B cell (primary cell): Measurements from ENCODE around the gene IRAK1. TPM values are rescaled to one million over a fixed set of nuclear protein-coding genes. Genes with fewer than 3 reads are reported as not detected.

Experiments
- ATAC-seq: fragments of 200-7000 bp; cut with Tn5 transposase; one replicate; pipeline ENCODE4 v1.10.0; 2021; ENCODE audit warnings: low read depth, mild to moderate bottlenecking, moderate number of reproducible peaks, moderate library complexity
- CTCF ChIA-PET: fragments of 350-600 bp; sonication (Branson Sonifier 250); formaldehyde crosslinking; loops from one replicate; lab custom pipeline; 2021; ENCODE audit warnings: antibody characterized with exemption, inconsistent platforms; lab: Charles Lee
- POLR2A ChIA-PET: fragments of 350-600 bp; sonication (Branson Sonifier 250); formaldehyde crosslinking; loops from one replicate; lab custom pipeline; 2021; ENCODE audit warnings: antibody characterized with exemption; lab: Charles Lee
- DNase-seq: peaks from one replicate; pipeline ENCODE4 v3.0.0; 2013
- H2AFZ ChIP-seq: 2 replicates; pipeline ENCODE4 v1.6.1; 2012; ENCODE audit warnings: mild to moderate bottlenecking, low read depth, low read length; ENCODE audit not compliant: insufficient read depth, poor library complexity, severe bottlenecking
- H3K27ac ChIP-seq, 2 donors: 1 replicate in 1 of 2; 2 replicates in 1 of 2; pipeline ENCODE4 v1.5.1; 2012 to 2013; ENCODE audit warnings: low read length in 2 of 2, mild to moderate bottlenecking in 2 of 2, moderate library complexity in 1 of 2
- H3K27me3 ChIP-seq, 4 experiments: fragments of 200-600 bp in 1 of 4; sonication (generic) in 1 of 4; replicated peaks in 1 of 4; 1 replicate in 2 of 4; 2 replicates in 2 of 4; pipeline versions ENCODE4 v1.6.1 to v1.7.0; 2013 to 2016; ENCODE audit warnings: low read length in 3 of 4, mild to moderate bottlenecking in 2 of 4, mixed read lengths in 1 of 4, moderate library complexity in 1 of 4; ENCODE audit not compliant: insufficient read depth in 4 of 4, control insufficient read depth in 3 of 4; ENCODE audit errors: control extremely low read depth in 1 of 4
- H3K36me3 ChIP-seq, 2 experiments: replicated peaks in 1 of 2; 1 replicate in 1 of 2; 2 replicates in 1 of 2; pipeline versions ENCODE4 v1.6.1 to v1.7.1; 2013; ENCODE audit warnings: low read length in 1 of 2; ENCODE audit not compliant: insufficient read depth in 2 of 2, control insufficient read depth in 1 of 2; ENCODE audit errors: control extremely low read depth in 1 of 2, extremely low read depth in 1 of 2
- H3K4me1 ChIP-seq, 2 donors: fragments of 200-600 bp in 1 of 2; sonication (generic) in 1 of 2; 1 replicate in 1 of 2; 2 replicates in 1 of 2; pipeline versions ENCODE4 v1.5.1 to v1.6.1; 2013 to 2017; ENCODE audit warnings: low read length in 2 of 2; ENCODE audit not compliant: control insufficient read depth in 2 of 2, insufficient read depth in 2 of 2
- H3K4me2 ChIP-seq: replicated peaks from 2 replicates; pipeline ENCODE3; 2012; ENCODE audit warnings: mild to moderate bottlenecking, low read depth, low read length; ENCODE audit not compliant: poor library complexity, severe bottlenecking
- H3K4me3 ChIP-seq, 5 experiments: fragments of 200-600 bp in 1 of 5; sonication (generic) in 1 of 5; 1 replicate in 3 of 5; 2 replicates in 2 of 5; pipeline versions ENCODE4 v1.5.1 to v1.7.0; 2011 to 2016; ENCODE audit warnings: low read length in 4 of 5, mild to moderate bottlenecking in 4 of 5, low read depth in 2 of 5, control low read depth in 1 of 5, moderate library complexity in 1 of 5; ENCODE audit not compliant: insufficient read depth in 1 of 5; ENCODE audit errors: control extremely low read depth in 1 of 5, extremely low read depth in 1 of 5
- H3K79me2 ChIP-seq: fragments of 200-600 bp; sonication (generic); one replicate; pipeline ENCODE4 v1.6.0; 2016; ENCODE audit warnings: low read length; ENCODE audit not compliant: control insufficient read depth, insufficient read depth
- H3K9ac ChIP-seq: fragments of 200-600 bp; sonication (generic); 2 replicates; pipeline ENCODE4 v1.6.1; 2017; ENCODE audit warnings: mild to moderate bottlenecking, low read length, moderate library complexity
- H3K9me3 ChIP-seq, 3 donors: one replicate each; pipeline versions ENCODE4 v1.6.1 to v1.7.1; 2013; ENCODE audit warnings: low read length in 2 of 3; ENCODE audit not compliant: control insufficient read depth in 2 of 3, insufficient read depth in 1 of 3; ENCODE audit errors: control extremely low read depth in 1 of 3
- H4K20me1 ChIP-seq: 2 replicates; pipeline ENCODE4 v1.6.0; 2012; ENCODE audit warnings: mild to moderate bottlenecking, low read length; ENCODE audit not compliant: insufficient read depth, control insufficient read depth, poor library complexity, severe bottlenecking
- H3K27ac Mint-ChIP-seq: one replicate; pipeline ENCODE4 v1.8.0; 2021; ENCODE audit warnings: mixed read lengths
- H3K27me3 Mint-ChIP-seq: one replicate; pipeline ENCODE4 v1.8.0; 2021; ENCODE audit warnings: mixed read lengths
- H3K4me1 Mint-ChIP-seq: one replicate; pipeline ENCODE4 v1.8.0; 2021; ENCODE audit warnings: mixed read lengths
- H3K4me3 Mint-ChIP-seq: one replicate; pipeline ENCODE4 v1.8.0; 2021; ENCODE audit warnings: mixed read lengths
- H3K9me3 Mint-ChIP-seq: one replicate; pipeline ENCODE4 v1.8.0; 2022; ENCODE audit warnings: mixed read lengths; ENCODE audit not compliant: insufficient read depth
- CTCF ChIP-seq: fragments of 200-600 bp; IDR thresholded peaks from one replicate; pipeline ENCODE4 v1.8.0; 2022; ENCODE audit warnings: antibody characterized with exemption, mild to moderate bottlenecking
- EZH2 ChIP-seq: IDR thresholded peaks from 2 replicates; pipeline ENCODE4 v1.6.1; 2012; ENCODE audit warnings: borderline replicate concordance, low read depth, mild to moderate bottlenecking, moderate library complexity, low read length; ENCODE audit not compliant: insufficient read depth, poor library complexity, severe bottlenecking
- WGBS: methylation state at CpG from one replicate; pipeline ENCODE4 v1.1.5; 2013; ENCODE audit warnings: missing lambda C conversion rate; ENCODE audit not compliant: insufficient coverage; 5-methylcytosine and 5-hydroxymethylcytosine counted together
- intact Hi-C: fragments of 100-400 bp; cut with micrococcal nuclease; formaldehyde crosslinking; loops from one replicate; pipeline ENCODE4 v1.10.0; 2022
- polyA plus RNA-seq: library from polyadenylated mRNA; depleted of rRNA; stranded (reverse); fragments of >200 nt; gene quantifications from 2 replicates; pipeline ENCODE4 v1.2.3, GENCODE V29; 2012
- total RNA-seq, 2 donors: library from RNA; stranded (reverse); fragments of 120-200 nt in 1 of 2; gene quantifications; 1 replicate in 1 of 2; 2 replicates in 1 of 2; pipeline versions ENCODE4 v1.2.3 to v1.2.4, GENCODE V29; 2013 to 2022

The IRAK1 gene
- total and polyA plus RNA-seq, 2 donors (not counting 1 experiment from before 2014, with no cell fraction given): 112 to 118 TPM

GRCh38 chrX:154027986-154028385, 8.3 kb upstream of the IRAK1 start:
- no peaks in the 10 kb centered on the region for H3K4me1 ChIP-seq
- H3K9ac ChIP-seq: no peak overlapping the region
- intact Hi-C loops: no loop called here
- H3K27me3 ChIP-seq: no peaks in the 10 kb centered on the region
- Mint-ChIP-seq H3K4me1 (no peaks in the 10 kb centered on the region), H3K27ac (no peak overlapping the region), H3K4me3 (no peak overlapping the region), H3K27me3 (no peaks in the 10 kb centered on the region), H3K9me3 (no peaks in the 10 kb centered on the region)
- no peak for DNase-seq
- no peak overlapping the region for H3K4me3 ChIP-seq
- no peak overlapping the region for H3K27ac ChIP-seq
- 100% methylated on average over 1 of the region's 1 CpG for WGBS
- peaks cover 13% of the 10 kb centered on the region for H4K20me1 ChIP-seq
- no peak overlapping the region for H3K4me2 ChIP-seq
- no peak for ATAC-seq
- H3K36me3 ChIP-seq: peaks cover 0 to 37% of the 10 kb centered on the region in 2 experiments
- CTCF ChIA-PET: no interaction called here
- no peaks in the 10 kb centered on the region for H3K9me3 ChIP-seq
- POLR2A ChIA-PET: interaction anchor here (0.5 kb wide), 1 partner anchor 387 kb away, joined by 7 read pairs; no protein-coding TSS in a partner anchor
- H3K79me2 ChIP-seq: peaks cover 11% of the 10 kb centered on the region
- TF ChIP-seq EZH2: no peak
- TF ChIP-seq CTCF: no peak
- H2AFZ ChIP-seq: no peak overlapping the region

GRCh38 chrX:154027022-154027402, 7.3 kb upstream of the IRAK1 start:
- Mint-ChIP-seq H3K4me3 (no peak overlapping the region), H3K27me3 (no peaks in the 10 kb centered on the region), H3K9me3 (no peaks in the 10 kb centered on the region), H3K27ac (peak overlapping the region; percentile 10), H3K4me1 (no peaks in the 10 kb centered on the region)
- ATAC-seq: no peak
- POLR2A ChIA-PET: no interaction called here
- H3K9ac ChIP-seq: no peak overlapping the region
- no peak overlapping the region for H3K4me3 ChIP-seq
- peaks cover 7% of the 10 kb centered on the region for H3K79me2 ChIP-seq
- no peak overlapping the region for H2AFZ ChIP-seq
- no peak overlapping the region for H3K4me2 ChIP-seq
- H3K9me3 ChIP-seq: no peaks in the 10 kb centered on the region
- TF ChIP-seq CTCF (no peak), EZH2 (no peak)
- H4K20me1 ChIP-seq: peaks cover 4% of the 10 kb centered on the region
- CTCF ChIA-PET: interaction anchor here (1.2 kb wide), 1 partner anchor 14 kb away, joined by 7 read pairs; no protein-coding TSS in a partner anchor
- no peak overlapping the region for H3K27ac ChIP-seq
- WGBS: 100% methylated on average over 2 of the region's 6 CpGs
- H3K27me3 ChIP-seq: no peaks in the 10 kb centered on the region
- H3K36me3 ChIP-seq: peaks cover 0 to 33% of the 10 kb centered on the region in 2 experiments
- DNase-seq: no peak
- intact Hi-C loops: no loop called here
- H3K4me1 ChIP-seq: no peaks in the 10 kb centered on the region
